AG08396 (cell line): Measurements from ENCODE around the gene NUP160.
"Not testable (repeated sequence)": the region's sequence is repeated elsewhere in the genome, so short reads cannot be mapped to it uniquely, and the experiment has no call there.

Experiments
- DNase-seq: peaks from one replicate; pipeline ENCODE4 v3.0.0; 2012; ENCODE audit warnings: low spot score, mixed read lengths

Gene NUP160

GRCh38 chr11:47861728-47862127, 13.6 kb upstream of the NUP160 start:
- DNase-seq = no peak

GRCh38 chr11:47860536-47860935, 12.4 kb upstream of the NUP160 start:
- DNase-seq = no peak

- peak; percentile 67 for DNase-seq
Measured at GRCh38 chr11:47857892-47858543, 9.9 kb upstream of the NUP160 start.

DNA sequence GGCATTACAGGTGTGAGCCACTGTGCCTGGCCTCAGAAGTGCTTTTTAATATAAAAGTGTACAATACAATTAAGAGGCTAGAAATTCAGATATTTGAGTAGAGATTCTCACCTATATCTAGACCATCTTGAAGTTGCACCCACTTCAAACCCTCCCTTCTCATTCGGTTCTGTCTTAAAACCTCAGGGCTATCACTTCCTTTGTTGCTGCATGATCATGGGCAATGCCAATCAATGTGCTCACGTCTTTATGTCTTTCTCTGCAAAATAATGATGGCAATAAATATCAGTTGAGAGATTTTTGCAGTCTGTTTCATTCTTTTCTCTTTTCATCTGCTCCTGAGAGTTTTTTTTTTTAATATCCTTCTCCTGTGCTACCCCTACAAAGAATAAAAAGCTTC, 9.3 kb upstream of the NUP160 start:
- no peak for DNase-seq

GRCh38 chr11:47856186-47856585, 8.0 kb upstream of the NUP160 start:
- peak; percentile 24 for DNase-seq

DNA sequence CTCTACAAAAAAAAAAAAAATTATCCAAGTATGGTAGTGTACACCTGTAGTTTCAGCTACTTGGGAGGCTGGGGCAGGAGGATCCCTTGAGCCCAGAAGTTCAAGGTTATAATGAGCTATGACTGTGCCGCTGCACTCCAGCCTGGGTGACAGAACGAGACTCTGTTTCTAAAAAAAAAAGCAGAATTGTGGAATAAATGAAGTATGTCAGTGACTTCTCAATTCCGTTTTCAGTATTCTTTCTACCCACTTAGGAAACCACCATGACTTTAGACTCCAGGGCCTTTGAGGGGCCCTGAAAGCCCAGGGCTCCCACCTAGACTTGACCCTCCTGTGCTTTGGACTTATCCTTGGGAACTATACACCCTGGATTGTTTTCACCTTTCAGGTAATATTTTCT, 6.5 kb upstream of the NUP160 start:
- DNase-seq = no peak

- DNase-seq = no peak
Measured at GRCh38 chr11:47852053-47852452, 3.9 kb upstream of the NUP160 start.

DNA sequence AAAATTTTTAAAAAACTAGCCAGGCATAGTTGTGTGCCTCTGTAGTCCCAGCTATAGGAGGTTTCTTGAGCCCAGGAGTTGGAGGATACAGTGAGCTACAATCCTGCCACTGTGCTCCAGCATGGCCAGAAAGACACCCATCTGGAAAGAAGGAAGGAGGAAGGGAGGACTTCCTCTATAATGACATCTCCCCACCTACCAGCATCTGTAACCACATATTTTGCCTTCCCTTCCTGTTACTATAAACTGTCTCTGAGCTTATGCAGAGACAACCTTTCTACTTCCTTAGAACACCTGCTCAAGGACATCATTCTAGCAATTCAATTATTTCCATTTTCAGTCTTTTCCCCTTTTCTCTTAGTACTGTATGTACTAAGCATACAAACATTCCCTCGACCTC, 2.2 kb upstream of the NUP160 start:
- no peak for DNase-seq

DNA sequence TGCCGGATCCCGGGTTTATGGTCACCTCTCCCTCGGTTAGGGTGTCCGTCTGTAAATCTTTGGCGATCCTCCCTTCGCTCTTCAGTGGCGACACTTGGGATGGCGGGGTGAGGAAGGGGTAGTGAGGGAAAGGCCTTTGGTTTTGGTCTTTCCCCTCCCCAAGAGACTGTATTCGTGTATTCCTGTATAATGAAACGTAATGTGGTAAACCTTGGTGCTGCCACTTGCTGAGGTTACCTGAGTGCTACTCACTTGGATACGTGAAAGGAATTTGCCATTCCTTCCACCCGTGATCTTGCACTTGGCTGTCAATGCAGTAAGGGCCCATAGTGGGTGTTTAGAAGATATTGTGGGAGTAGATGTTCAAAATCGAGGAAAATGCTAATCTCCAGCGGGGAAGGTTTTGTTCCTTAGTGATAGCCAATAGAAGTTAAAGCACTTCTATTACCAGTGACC, 578 bp upstream of the NUP160 start:
- no peak for DNase-seq

DNA sequence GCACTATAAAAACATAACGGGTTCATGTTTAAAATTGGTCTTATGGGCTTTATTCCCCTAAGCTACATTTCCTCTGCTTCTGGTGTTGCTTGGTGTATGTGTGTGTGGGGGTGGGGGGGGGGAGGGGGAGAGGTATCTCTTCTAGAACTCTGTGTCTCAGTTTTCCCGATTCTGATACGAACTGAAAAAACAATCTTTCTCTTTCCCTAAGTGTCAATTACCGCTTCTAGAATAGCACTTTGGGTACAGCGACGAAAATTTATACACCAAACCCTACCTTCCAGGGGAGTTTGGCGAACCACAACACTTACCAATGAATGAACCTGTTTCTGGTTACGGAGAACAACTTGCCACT, 636 bp downstream of the NUP160 start:
- DNase-seq = no peak

DNA sequence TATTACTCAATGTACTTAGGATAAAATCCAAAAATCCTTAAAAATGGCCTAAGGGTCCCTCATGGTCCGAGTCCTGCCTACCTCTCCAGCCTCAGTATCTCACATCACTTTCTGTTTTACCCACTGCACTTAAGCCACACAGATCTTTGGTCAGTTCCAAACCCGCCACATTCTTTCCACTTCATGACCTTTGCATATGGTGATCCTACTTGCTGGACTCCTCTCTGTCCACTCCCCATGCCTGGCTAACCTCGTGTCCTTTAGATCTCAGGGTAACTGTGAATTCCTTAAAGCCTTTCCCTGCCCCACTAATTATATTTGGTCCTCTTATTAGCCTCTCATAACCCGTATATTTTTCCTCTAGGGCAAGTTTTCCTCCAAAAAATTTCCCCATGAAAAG, 1.2 kb downstream of the NUP160 start:
- no peak for DNase-seq

DNA sequence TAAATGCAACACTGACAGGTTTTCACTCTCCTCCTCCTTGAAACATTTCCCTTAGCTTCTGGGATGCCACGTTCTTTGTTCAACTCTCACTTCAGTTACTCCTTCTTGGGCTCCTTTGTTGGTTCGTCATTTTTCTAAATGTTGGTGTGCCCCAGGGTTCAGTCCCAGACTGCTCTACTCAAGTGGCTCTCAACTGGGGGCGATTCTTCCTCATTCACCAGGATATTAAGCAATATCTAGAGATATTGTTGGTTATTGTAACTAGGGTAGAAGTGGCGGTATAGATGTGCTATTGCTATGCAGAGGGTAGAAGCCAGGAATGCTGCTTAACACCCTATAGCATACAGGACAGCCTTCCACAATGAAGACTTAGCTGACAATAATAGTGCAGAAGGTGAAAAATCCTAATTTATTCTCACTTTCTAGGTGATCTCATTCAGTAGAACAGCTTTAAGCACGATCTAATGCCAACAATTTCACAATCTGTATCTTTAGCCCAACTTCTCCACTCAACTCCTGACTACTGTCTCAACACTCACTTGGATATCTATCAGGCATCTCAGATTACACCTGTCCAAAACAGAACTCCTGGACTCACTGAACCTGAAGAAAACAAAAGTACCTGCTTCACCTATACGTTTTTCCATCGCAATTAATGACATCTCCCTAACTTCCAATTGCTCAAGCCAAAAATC, 4.6 kb downstream of the NUP160 start:
- DNase-seq = no peak

DNA sequence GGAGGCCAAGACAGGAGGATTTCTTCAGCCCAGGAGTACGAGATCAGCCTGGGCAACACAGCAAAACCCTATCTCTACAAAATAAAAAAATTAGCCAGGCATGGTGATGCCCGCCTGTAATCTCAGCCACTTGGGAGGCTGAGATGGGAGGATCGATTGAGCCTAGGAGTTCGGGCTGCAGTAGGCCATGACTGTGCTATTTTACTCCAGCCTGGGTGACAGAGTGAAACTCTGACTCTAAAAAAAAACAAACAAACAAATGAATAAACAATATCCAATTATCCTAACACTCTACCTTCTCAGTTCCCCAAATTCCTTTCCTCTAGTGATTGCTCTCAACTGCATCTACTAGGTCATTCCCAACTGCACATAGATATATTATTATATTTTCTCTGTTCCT, 5.4 kb downstream of the NUP160 start:
- no peak for DNase-seq

- no peak for DNase-seq
Measured at GRCh38 chr11:47837929-47838328, 10.2 kb downstream of the NUP160 start.

DNA sequence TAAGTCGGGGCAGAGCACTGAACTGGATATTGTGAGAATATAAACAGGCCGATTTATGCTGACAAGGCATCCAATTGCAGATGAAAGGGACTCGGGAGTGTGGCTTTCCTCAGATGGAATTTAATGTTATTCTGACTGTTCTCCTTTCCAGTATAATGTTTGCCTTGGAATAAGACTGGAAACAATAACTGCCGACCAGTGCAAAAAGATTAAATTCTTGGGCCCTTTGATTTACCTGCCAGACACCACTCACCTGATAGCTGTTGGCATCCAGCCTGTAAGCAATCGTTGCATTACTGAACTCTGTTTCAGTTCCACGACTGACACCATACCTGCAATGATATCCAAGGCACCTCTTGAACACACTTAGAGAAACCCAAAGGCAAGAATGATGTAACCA, 10.9 kb downstream of the NUP160 start:
- DNase-seq = no peak

DNA sequence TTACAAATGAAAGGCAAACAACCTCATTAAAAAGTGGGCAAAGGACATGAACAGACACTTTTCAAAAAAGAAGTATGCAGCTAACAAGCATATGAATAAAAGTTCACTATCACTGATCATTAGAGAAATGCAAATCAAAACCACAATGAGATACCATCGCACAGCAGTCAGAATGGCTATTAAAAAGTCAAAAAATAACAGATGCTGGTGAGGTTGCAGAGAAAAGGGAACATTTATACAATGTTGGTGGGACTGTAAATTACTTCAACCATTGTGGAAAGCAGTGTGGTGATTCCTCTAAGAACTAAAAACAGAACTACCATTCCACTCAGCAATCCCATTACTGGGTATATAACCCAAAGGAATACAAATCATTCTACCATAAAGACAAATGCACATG, 18.1 kb downstream of the NUP160 start:
- DNase-seq = not testable (repeated sequence)

DNA sequence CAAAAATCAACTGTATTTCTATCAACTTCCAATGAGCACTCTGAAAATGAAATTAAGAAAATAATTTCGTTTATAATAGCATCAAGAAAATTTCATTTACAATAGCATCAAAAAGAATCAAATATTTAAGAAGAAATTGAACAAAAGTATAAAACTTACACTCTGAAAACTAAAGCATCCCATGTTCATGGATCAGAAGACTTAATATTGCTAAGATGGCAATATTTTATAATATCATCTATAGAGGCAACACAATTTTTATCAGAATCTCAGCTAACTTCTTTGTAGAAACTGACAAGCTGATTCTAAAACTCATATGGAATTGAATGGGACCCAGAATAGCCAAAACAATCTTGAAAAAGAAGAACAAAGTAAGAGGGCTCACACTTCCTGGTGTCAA, 19.9 kb downstream of the NUP160 start:
- no peak for DNase-seq

DNA sequence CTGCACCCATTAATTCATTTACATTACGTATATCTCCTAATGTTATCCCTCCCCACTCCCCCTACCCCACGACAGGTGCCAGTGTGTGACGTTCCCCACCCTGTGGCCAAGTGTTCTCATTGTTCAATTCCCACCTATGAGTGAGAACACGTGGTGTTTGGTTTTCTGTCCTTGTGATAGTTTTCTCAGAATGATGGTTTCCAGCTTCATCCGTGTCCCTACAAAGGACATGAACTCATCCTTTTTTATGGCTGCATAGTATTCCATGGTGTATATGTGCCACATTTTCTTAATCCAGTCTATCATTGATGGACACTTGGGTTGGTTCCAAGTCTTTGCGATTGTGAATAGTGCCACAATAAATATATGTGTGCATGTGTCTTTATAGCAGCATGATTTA, 25.5 kb downstream of the NUP160 start:
- DNase-seq = not testable (repeated sequence)

DNA sequence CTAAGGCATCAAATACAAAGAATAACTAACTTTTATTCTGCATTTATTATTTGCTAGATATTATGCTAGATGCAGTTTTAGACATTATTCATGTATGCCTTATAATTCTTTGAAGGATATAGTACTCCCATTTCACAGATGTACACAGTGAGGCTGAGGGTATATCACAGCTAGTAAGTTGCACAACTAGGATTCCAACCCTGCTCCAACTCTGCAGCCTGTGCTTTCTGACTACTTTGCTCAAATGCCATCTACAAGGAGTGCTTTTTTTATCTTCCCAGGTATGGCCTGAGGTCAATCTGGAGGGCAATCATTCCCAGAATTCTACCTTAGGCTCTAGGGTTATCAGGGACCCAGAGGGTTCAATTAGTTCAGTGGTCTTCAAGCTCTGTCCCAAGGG, 28.4 kb downstream of the NUP160 start:
- DNase-seq = no peak

- DNase-seq = no peak
Measured at GRCh38 chr11:47800759-47801158, 47.4 kb downstream of the NUP160 start.

- peak; percentile 9 for DNase-seq
Measured at GRCh38 chr11:47797633-47798032, 50.5 kb downstream of the NUP160 start.

DNA sequence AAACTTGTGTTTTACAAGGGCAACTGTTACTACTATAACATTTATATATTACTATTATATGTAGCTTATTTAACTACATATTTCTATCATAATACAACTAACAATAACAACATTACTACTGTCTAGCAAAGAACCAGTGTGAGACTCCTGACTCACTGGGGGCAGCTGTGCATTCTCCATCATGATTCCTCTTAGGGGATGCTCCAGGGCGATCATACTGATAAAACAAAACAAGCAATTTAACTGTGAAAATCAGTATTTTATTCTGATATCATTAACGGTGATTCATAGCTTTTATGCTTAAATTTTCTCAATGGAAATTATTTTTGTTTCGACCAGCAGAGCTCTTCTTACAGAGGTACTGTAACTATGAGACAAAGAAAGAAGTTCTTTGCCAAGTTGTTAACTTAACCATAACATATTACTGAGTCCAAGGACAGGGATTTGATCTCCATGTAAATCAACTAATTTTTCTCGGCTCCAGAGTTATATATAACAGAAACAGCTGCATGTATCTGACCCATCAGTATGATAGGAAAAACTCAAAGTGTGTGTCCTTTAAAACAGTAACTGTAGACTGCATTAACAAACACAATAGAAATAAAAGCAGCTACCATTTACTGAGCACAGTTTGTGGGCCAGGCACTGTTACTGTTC, 56.2 kb downstream of the NUP160 start:
- no peak for DNase-seq

GRCh38 chr11:47790017-47790416, 58.1 kb downstream of the NUP160 start:
- DNase-seq = not testable (repeated sequence)

- DNase-seq = no peak
Measured at GRCh38 chr11:47788181-47788580, 60.0 kb downstream of the NUP160 start.
